Measurements from ENCODE around the gene CCNL1.
"Not testable (repeated sequence)": the region's sequence is repeated elsewhere in the genome, so short reads cannot be mapped to it uniquely, and the experiment has no call there.

The CCNL1 gene

GRCh38 chr3:157103280-157103679 is 56.7 kb downstream of the CCNL1 start:
- no peak for DNase-seq (ENCODE audit: low read depth)

DNA sequence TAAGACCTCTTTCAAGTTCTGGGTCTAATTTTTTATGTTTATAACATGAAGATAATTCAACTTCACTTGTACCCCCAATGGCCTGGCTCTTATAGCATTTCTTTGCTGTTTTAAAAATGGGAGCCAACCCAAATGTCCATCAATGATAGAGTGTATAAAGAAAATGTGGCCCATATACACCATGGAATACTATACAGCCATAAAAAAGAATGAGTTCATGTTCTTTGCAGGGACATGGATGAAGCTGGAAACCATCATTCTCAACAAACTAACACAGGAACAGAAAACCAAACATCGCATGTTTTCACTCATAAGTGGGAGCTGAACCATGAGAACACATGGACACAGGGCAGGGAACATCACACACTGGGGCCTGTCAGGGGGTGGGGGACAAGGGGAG is 57.4 kb downstream of the CCNL1 start:
- DNase-seq (ENCODE audit: low read depth) = not testable (repeated sequence)

DNA sequence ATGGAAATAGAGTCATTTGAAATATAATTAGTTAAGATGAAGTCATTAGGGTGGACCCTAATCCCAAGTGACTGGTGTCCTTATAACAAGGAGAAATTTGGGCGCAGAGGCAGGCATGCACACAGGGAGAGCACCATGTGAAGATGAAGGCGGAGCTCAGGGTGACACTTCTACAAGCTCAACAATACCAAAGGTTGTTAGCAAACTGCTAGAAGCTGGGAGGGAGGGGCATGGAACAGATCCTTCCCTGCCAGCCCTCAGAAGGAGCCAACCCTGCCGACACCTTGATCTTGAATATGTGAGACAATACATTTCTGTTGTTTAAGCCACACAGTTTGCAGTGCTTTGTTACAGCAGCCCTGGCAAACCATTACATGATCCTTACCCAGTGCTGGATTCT is 57.8 kb downstream of the CCNL1 start:
- no peak for DNase-seq (ENCODE audit: low read depth)

GRCh38 chr3:157101486-157101885 is 58.5 kb downstream of the CCNL1 start:
- no peak for DNase-seq (ENCODE audit: low read depth)

DNA sequence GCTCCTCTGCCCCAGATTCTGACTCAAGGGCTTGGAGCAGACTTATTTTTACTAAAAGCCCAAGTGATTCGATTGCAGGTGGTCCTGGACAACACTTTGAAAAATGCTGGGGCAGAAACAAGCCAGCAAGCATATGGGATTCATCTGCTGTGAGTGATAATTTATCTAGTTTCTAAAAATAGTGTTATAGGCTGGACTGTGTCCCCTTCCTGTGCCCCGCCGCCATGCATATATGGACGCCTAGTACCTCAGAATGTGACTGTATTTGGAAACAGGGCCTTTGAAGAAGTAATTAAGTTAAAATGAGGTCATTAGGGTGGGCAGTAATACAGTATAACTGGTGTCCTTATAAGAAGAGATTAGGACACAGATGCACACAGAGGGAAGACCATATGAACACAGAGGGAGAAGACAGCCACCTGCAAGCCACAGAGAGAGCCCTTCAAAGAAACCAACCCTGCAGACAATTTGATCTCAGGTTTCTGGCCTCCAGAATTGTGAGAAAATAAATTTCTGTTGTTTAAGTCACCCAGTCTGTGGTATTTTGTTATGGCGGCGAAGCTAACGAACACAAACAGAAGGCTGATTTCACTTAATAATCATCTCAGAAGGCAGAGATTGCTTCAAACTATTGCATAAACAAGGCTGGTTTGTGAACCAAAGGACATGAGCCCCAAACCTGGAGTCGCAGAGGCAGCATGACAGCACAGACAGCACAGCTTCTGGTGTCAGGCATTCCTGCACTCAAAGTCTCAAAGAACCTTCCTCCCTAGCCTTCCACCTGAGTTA is 59.1 kb downstream of the CCNL1 start:
- no peak for DNase-seq (ENCODE audit: low read depth)

GRCh38 chr3:157100096-157100477 is 59.9 kb downstream of the CCNL1 start:
- DNase-seq (ENCODE audit: low read depth) = no peak

DNA sequence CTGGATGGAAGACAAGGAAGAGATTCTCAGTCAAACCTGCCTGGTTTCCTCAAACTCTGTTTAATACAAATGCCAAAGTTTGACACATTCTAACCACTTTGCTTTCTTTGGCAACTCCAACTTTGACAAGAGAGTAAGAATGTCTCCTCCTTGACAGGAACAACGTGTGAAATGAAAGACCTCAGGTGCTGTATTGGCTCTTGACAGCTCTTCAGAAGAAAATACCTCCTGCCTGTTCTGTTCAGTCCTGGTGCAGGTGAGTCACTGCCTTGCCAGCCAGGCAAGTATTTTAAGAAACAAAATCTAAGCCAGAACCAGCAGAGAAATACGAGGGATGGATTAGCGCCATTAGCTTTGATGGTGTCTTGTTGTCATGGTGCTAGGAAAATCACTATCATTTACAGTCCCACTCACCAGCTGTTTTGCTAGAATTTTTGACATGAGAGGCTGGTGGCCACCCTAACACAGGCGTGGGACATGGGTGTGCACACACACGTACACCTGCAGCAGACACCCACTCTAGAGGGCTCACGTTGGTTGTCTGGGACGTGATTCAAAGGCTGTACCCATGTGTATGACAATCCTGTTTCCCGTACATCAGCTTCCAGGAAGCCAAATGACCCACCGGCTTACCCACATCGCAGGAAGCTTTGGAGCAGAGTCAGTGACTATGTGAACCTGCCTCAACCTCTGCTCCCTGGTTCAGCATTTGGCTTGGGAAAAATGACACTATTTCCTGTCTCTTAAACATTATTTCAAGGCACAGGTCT is 60.4 kb downstream of the CCNL1 start:
- DNase-seq (ENCODE audit: low read depth) = no peak

GRCh38 chr3:157098823-157099185 is 61.1 kb downstream of the CCNL1 start:
- no peak for DNase-seq (ENCODE audit: low read depth)

GRCh38 chr3:157098121-157098822 is 61.7 kb downstream of the CCNL1 start:
- DNase-seq (ENCODE audit: low read depth) = no peak

Measured in fibroblast of the conjunctiva (primary cell).